Measurements from ENCODE around the gene MINDY4. TPM values are rescaled to one million over a fixed set of nuclear protein-coding genes. Genes with fewer than 3 reads are reported as not detected.

The MINDY4 gene
- total RNA-seq, 1 experiment from 2014 or later, result 3.5 TPM

DNA sequence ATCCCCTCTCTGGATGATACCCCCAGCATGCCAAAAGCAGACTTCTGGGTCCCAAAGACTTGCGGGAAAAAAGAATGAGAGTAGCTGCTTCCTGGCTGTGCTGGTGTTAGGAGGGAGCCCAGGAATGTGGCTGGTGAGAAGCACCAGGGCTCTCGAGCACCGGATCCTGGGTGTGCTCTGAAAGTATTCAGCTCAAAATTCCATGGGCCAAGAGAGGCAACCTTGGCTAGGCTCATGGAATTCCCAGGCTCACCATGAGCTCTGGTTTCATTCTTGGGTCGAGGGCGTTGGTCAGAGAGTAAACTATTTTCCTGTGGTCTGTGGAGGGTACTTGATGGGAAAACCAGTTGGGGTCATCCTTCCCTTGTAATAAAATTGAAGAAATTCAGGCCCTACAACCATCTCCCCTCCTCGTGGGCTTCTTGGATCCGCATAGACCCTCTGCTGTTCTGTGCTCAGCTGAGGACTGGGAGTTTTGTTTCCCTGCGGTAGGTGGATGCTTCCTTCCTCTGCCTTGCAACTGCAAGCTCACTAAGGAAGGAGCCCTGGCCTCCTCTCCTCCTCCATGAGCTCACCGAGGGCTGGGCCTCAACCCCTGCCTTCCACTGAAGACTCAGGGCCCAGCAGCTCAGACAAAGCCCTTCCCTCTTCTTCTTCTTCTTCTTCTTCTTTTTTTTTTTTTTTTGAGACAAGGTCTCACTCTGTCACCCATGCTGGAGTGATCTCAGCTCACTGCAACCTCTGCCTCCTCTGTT, 106.0 kb downstream of the MINDY4 start:
- no peak for DNase-seq (ENCODE audit: low spot score)

DNA sequence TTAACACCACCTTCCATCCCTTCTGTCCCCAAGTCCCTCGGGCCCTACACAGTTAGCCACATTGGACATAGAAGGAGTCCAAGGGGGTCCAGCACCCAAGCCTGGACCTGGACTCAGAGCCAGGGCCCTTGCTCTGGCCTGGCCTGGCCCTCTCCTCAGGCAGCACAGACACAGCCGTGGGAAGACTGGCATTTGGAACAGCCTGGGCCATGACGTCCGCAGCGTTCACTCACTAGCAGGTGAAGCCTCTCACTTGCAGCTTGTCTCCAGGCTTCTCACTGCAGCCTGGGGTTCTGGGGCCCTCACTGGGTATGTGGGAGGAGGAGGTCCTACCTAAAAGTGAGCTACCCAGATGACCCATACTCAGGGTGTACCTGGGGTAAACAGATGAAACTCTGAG, 106.8 kb downstream of the MINDY4 start:
- no peak for DNase-seq (ENCODE audit: low spot score)

DNA sequence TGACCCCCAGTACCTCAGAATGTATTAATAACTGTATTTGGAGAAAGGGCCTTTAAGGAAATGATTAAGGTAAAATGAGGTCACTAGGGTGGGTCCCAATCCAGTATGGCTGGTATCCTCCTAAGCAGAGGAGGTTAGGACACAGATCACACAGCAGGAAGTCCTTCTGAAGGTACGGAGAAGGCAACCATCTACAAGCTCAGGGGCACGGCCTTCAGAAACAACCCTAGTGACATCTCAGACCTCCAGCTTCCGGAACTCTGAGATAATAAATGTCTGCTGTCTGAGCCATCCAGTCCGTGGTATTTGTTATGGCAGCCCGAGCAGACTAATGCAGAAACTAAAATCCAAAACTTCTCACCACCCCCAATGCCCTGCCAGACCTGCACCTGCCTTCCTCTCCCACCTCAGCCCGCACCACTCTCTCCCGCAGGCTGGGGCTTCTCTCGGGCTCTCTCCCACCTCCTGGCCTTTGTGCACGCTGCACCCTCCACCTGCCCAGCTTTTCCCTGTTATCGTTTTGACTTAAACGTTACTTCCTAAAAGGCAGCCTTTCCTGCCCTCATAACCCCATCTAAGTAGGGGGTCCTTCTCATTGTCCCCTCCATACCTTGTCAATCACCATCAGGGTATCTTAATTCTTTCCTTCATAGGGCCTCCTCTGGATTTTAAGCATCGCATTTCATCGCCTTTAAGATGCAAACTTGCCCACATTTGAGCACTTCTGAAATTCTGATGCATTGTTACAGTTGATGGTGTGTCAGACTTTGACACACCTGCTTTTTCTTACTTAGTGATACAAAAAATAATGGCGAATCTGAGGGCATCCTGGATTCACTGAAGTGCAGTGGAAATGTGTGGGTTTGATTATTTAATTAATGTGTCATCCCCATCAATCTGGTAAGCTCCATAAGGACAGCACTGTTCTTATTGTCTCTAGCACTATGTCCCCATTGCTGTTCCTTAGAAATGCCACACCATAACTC, 108.2 kb downstream of the MINDY4 start:
- no peak for DNase-seq (ENCODE audit: low spot score)

DNA sequence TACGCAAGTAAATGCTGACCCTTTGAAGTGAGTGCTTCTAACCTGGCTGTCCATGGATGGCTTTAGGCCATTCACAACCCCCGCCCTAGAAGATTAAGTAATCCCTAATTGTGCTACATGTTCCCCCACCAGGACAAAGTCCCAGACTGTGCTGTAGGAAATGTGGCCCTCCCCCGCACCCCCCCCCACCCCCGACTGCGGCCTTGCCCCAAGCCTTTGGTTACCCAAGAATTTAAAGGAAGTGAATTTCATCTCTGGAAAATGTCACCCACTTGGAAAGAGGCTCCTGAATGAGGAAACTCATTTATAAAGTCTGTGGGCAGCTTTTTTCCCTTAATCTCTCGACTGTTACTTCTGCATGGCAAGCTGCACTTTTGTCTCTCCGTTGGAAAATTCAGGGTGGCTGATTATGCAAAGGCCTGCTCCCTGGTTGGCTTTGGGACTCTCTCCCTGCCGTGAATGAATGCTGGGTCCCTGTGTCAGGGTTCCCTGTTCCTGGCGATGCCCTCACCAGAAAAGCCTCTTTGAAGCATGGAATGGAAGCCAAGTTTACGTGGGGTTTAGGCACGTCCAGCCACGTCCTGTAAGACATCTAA, 109.0 kb downstream of the MINDY4 start:
- DNase-seq (ENCODE audit: low spot score), result no peak

DNA sequence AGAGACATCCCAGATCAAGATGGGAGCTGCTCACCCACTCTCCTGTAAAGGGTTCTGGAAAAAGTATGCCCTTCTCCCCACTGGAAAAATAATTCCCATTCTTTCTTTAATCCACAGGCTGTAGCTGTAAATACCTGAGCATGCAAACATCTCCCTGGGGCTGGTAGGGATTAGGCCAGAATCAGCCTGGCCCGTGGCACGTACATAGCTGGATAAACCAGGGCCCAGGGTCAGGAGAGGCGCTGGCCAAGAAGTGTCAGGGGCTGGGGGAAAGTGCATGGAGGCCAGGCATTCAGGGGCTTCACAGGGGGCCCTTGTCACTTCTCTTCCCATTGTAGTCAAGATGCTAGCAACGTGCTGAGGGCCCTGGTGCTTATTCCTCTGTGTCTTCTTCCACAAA, 109.7 kb downstream of the MINDY4 start:
- no peak for DNase-seq (ENCODE audit: low spot score)

DNA sequence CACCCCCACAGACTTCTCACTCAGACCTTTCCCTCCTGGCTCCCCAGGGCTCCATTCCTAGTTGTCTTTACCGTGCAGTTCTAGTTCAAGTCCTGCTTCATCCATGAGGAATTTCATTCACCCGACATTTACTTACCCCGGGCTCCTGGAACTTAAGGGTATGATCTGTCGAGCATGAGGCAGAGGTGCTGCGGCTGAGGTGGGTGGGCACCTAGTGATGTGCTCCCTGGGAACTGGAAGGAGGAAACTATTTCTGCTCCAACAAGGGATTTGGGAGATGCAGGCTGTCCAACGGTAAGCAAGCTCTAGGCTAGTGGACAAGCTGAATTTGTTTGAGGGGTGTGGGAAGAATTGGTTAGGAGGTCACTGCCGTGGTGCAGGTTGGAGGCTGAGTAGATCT, 110.2 kb downstream of the MINDY4 start:
- DNase-seq (ENCODE audit: low spot score), result no peak

DNA sequence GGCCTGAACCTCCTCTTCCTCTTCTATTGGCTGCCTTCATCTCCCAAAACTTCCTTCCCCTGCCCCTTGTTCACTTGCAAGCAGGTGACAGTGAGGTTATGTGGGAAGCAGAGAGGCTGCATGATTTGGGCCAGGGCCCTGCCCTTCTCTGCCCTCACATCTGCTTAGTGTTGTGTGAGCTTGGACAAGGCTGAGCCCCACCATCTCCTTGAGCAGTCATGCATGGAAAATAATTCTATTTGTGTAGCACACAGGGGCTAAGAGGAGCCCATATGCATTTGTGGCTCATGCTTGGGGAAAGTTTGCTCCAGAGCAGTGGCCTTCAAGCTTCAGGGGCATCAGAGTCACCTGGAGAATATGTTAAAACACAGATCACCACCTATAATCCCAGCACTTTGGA, 113.7 kb downstream of the MINDY4 start:
- DNase-seq (ENCODE audit: low spot score), result no peak

DNA sequence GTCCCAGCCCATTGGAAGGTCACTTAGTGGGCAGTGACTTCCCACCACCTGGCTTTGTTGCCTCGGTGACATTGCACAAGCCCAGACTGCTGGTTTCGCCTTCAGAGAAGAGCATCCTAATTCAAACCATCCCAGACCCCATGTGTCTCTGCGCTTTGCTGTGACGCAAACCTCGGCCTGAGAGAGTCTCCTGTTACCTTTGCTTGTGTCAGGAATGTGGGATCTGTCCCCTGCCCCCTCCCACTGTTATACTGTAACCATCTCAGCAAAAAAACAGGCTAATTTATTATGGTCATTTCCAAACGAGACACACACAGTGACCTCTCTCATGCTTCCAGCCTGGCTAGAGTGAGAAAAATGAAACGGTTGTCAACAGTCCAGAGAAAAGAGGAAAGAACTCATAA, 115.4 kb downstream of the MINDY4 start:
- no peak for DNase-seq (ENCODE audit: low spot score)

DNA sequence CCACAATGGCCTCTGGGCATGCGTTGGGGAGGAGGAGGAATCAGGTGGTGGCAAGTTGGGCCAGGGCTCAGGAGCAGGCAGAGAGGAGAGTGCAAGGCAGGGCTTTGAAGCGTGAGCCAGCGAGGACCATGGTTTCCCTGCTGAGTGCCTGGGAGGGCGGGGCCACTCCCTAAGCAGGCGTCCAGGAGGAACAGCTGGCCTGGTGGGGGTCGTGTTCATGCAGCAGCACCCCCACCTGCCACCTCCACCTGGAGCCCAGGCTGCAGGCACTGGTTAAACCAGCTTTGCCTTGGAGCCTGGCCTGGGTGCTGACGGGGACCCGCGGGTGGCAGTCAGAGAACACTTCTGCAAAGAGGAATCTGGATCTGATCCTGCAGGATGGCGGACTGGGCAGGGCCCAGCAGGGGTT, 116.3 kb downstream of the MINDY4 start:
- DNase-seq (ENCODE audit: low spot score), result no peak

DNA sequence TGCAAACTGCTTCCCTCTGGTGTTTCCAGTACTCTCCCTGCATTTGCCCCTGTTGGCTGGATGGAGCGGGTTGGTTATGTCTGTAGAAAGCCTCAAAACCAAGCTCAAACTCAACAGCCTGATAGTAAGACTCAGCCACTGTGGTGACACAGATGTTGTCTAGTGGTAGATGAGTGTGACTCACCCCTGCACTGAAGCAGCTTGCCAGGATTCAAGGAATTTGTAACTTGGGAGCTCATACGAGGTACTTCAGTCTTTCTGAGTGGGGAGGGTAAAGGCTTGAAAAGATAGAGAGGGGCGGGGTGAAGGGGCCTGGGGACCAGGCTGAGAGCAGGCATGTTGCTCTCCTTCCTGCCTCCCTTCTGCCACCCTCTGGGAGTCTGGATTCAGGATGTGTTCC, 117.5 kb downstream of the MINDY4 start:
- DNase-seq (ENCODE audit: low spot score), result no peak

DNA sequence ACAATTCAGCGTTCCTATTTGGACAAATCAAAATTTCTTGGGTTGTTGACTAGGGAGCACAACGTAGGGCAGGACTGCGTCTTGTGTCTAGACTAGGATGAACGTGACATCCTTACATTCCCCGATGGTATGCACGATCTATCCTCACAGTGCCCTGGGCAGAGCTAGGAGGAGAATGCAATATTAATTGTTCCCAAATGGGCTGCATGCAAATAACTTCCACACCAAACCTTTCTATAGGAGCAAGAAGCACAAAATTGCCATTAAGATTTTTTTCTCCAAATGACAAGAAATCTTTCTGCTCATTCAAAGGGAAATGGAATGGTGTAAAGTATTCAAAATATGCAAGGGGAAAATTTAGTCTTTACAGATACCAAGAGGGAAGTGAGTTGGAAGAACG, 119.0 kb downstream of the MINDY4 start:
- DNase-seq (ENCODE audit: low spot score), result no peak

DNA sequence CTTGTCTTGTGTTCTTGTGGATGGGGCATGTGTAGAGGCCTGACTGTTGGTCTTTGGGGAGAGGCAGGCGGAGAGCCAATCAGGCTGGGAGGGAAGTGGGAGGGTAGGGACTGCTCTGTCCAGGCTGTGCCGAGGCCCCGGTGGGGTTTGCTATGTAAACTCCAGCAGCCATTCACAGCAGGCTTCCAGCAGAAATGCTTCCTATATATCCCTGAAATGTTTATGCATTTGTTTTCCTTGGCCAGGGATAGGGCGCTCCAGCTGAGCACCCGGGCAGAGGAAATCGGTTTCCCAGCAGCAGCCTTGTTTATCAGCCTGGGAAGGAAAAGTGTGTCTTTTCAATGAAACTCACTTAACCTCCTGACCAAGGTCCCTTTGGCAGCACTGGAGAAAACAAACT, 122.1 kb downstream of the MINDY4 start:
- no peak for DNase-seq (ENCODE audit: low spot score)

DNA sequence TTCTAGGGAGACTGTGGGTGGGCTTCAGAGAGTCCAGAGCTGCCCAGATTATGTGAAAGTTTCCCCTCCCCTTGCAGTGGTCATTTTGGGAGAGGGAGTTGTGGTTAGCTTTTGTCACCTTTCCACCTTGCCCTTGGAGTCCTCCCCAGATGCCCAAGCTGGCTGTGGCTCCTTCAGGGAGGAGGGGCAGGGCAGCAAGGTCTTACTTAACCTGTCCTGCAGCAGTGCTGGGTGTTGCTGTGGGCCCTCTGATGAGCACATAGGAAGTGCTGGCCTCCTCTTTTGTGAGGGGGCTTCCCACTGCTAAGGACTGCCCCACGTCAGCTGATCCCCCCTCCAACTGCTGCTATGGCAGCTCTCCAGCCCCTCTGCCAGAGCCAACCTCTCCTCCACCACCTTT, 122.8 kb downstream of the MINDY4 start:
- DNase-seq (ENCODE audit: low spot score), result no peak

DNA sequence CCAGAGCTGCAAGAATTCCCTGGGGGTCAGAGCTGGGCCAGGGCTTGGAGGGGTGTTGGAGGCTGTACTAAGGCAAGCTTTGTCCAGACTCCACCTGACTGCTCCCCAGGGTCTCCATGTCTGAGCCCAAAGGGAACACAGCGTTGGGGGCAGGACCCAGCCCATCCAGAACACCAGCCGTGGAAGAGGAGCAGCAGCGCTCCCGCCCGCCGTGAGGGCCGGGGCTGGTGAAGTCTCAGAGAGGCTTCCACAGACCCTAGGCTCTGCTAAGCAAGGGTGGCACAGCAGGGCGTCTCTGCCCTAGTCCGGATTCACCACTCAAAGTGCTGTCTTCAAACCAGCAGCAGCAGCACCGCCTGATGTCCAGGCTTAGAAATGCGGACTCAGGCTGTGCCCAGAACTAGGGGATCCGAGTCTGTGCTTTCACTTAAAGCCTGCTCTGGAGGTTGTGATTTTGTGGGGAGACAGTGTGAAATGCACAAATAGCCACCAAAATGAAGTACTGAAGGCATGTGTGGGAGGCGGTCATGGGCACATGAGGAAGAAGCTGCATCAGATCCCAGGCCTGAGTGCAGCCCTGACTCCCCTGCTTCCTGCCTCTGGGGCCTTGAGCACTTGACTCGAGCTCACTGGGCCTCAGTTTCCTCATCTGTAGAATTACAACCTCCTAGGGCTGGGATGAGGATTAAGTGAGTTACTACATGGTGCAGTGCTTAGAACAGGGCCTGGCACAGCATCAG, 123.8 kb downstream of the MINDY4 start:
- DNase-seq (ENCODE audit: low spot score), result peak; percentile 32

DNA sequence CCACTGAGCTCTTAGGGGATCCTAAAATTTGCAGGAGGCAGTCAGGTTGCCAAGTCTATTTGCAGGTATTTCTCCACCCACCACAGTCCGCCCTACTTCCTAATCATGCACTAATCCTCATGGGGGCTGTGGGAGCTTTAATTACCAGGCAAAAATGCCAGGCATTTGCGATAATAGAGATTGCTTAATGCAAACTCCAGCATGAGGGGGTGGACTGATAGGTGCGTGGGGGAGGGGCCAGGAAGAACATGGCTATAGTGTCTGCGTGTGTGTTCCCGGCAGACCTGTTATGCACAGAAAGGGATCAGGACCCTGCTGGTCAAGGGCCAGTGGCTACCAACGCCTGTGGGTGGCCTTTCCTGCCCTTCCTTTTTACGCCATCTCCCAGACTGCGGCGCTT, 124.8 kb downstream of the MINDY4 start:
- DNase-seq (ENCODE audit: low spot score), result no peak

DNA sequence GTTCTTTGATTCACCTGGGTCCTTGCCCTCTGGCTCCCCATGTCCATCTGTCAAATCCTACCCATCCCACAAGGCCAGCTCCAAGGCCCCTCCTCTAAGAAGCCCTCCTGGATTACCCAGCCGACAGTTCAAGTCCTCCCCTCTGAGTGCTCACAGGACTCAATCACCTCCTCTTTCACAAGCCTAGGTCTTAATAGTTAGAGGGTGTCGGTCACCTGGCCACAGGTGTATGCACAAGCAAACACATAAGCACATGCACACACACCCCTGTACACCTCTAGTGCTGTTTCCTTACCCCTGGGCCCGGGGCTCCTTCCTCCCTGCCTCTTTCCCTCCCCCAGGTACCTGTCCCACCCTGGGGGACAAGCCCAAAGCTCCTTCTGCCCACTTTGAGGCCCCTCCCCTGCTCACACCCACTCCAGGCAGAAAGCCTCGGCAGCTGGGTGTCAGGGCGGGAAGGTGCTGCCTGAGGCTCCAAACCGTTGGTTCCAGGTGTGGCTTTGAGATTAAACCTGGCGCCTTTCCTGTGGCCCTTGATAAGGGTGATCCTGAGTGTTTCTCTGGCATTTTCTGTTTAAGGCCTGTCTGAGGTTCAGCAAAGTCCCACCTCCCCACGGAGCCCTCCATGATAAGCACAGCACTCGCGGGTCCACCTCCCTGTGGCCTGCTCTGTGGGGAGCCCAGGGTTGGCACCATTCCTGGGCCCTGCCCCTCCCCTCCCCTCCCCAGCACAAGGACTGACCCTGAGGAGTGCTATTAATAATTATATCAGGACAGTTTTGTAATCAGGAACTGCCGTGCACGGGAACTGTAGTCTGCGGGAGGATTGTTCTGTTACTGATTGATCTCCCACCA, 125.8 kb downstream of the MINDY4 start:
- peak; percentile 42 for DNase-seq (ENCODE audit: low spot score)

DNA sequence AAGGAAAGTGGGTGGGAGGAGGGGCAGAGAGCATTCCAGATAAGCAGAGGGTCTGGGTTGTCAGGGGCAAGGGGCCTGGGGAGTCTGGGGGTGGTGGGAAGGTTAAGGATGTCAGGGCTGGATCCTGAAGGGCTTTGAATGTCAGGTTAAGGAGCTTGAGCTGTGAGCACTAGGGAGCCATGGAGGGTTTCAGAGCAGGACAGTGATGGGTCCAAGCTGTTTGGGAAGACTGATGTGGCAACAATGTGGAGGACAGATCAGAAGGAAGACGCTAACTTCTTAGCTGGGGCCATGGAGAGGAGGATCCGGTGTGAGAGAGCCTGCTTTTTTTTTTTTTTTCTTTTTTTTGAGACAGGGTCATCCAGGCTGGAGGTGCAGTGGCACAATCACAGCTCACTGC, 126.6 kb downstream of the MINDY4 start:
- DNase-seq (ENCODE audit: low spot score), result no peak

DNA sequence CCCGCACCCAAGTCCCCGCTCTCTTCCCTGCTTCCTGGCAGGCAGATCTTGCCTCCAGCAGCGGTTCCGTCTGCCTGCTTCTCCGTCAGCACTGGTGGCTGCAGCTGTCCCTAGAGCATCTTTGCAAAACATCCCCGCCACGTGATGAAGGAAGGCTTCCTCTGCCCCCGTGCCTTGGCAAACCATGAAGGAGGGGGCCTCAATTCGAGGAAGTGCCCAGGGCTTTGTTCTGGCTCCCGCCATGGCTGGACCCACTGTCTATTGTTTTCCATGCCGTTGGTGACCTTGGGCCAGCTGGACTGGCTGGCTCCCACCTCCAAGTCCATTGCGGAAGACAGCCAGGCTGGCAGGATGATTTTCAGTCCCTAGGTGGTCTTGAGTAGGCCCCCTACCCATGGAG, 127.2 kb downstream of the MINDY4 start:
- DNase-seq (ENCODE audit: low spot score), result no peak

DNA sequence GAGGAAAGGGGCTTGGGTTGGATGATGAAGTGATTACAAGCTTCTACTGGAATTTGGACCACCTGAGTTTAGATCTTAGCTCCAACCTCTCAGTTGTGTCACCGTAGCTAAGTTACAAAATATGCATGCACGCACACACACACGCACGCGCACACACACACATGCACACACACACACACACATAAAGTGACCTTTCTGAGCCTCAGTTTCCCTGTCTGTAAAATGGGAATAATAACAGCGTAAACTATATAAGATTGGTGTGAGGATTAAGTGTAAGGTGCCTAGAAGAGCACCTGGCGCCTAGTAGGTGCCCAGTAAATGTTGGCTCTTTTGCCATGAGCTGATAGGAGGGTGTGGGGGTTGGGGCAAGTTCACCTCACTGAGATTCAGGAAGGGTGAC, 127.8 kb downstream of the MINDY4 start:
- no peak for DNase-seq (ENCODE audit: low spot score)

DNA sequence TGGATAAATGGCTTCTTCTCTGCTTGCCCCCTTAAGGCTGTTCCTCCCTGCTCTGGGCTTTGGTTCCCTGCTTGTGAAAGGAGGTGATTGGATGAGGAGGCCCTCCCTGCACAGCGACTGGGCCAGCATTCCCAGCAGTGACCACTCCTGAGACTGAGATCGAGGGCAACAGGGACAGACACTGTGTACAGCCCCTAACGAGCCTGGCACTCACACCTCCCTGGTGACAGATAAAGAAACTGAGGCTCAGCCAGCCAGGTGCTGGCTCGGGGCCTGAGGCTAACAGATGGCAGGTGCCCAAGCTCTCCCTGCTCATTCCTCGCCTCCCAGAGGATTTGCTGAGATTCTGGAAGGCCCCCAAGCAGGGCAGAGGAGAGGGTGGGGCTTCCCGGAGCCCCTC, 128.4 kb downstream of the MINDY4 start:
- DNase-seq (ENCODE audit: low spot score), result no peak

DNA sequence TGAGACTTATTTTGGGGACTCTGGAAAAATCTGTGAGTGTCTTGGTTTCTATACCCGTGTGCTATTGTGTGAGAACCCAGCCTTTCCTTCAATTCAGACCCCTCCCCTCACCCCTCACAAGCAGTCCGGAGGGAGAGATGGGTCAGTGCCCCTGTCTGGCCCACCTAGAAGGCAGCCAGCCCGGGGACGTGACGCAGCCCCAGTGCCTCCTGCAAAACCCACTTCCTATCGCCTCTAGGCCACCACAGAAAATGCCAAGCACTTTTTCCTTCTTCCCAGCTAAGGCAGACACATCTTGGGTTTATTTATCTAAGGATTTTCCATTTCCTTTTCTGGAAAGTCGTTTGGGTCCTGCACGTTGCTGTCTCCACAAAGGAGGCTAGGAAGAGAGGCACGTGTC, 128.8 kb downstream of the MINDY4 start:
- DNase-seq (ENCODE audit: low spot score), result no peak

All from HT-29 (cell line).